PC-9 (cell line): ENCODE measurements around the gene TDRD7. TPM values are rescaled to one million over a fixed set of nuclear protein-coding genes. Genes with fewer than 3 reads are reported as not detected.

ENCODE experiments used
- BruUV-seq: library from RNA; stranded (reverse); fragments of 400-500 nt; replicated peaks from 2 replicates; lab custom pipeline; 2021; lab: Mats Ljungman, UMichigan
- CTCF ChIA-PET: fragments of 300-600 bp; sonication (Branson Sonifier 250); formaldehyde crosslinking; loops from one replicate; lab custom pipeline; 2022; ENCODE audit warnings: antibody characterized with exemption; lab: Charles Lee
- POLR2A ChIA-PET: fragments of 300-600 bp; sonication (Branson Sonifier 250); formaldehyde crosslinking; loops from one replicate; lab custom pipeline; 2022; ENCODE audit warnings: antibody characterized with exemption; ENCODE audit not compliant: unreplicated experiment; lab: Charles Lee
- DNase-seq, 2 experiments: peaks; one replicate each; pipeline versions ENCODE4 v3.0.0 to v3.0.0-alpha.2; 2015 to 2022; ENCODE audit warnings: mixed read lengths in 1 of 2
- H2AFZ ChIP-seq: fragments of 200-600 bp; sonication (generic); 2 replicates; pipeline ENCODE4 v1.8.1; 2017; ENCODE audit warnings: antibody characterized with exemption
- H3F3A ChIP-seq: fragments of 200-600 bp; sonication (generic); 2 replicates; pipeline ENCODE4 v1.8.1; 2017; ENCODE audit warnings: antibody characterized with exemption, mild to moderate bottlenecking, low read depth; ENCODE audit not compliant: insufficient read depth
- H3K27ac ChIP-seq: fragments of 200-600 bp; sonication (generic); 2 replicates; pipeline ENCODE4 v1.6.1; 2016; ENCODE audit warnings: mixed run types
- H3K27me3 ChIP-seq: fragments of 200-600 bp; sonication (generic); 2 replicates; pipeline ENCODE4 v1.6.1; 2016; ENCODE audit warnings: low read depth, mixed run types; ENCODE audit not compliant: insufficient read depth
- H3K36me3 ChIP-seq: fragments of 200-600 bp; sonication (generic); 2 replicates; pipeline ENCODE4 v1.6.1; 2016; ENCODE audit warnings: low read depth, mixed run types
- H3K4me1 ChIP-seq: fragments of 200-600 bp; sonication (generic); replicated peaks from 2 replicates; pipeline ENCODE4 v1.6.1; 2016; ENCODE audit warnings: mixed run types; ENCODE audit not compliant: insufficient read depth
- H3K4me2 ChIP-seq: fragments of 200-600 bp; sonication (generic); 2 replicates; pipeline ENCODE4 v1.6.1; 2017; ENCODE audit warnings: mixed run types
- H3K4me3 ChIP-seq: fragments of 200-600 bp; sonication (generic); 2 replicates; pipeline ENCODE4 v1.6.1; 2016; ENCODE audit warnings: mixed run types
- H3K79me2 ChIP-seq: fragments of 200-600 bp; sonication (generic); 2 replicates; pipeline ENCODE4 v1.6.1; 2017; ENCODE audit warnings: low read depth, mixed run types
- H3K9me2 ChIP-seq: fragments of 200-600 bp; sonication (generic); 2 replicates; pipeline ENCODE4 v1.8.1; 2017; ENCODE audit warnings: mild to moderate bottlenecking; ENCODE audit not compliant: insufficient read depth
- H3K9me3 ChIP-seq: fragments of 200-600 bp; sonication (generic); 2 replicates; pipeline ENCODE4 v1.8.1; 2016; ENCODE audit warnings: low read depth; ENCODE audit not compliant: insufficient read depth
- H4K20me1 ChIP-seq: fragments of 200-600 bp; sonication (generic); 2 replicates; pipeline ENCODE4 v1.8.1; 2017; ENCODE audit not compliant: insufficient read depth
- EZH2 ChIP-seq: fragments of 200-600 bp; sonication (generic); IDR thresholded peaks from 2 replicates; pipeline ENCODE4 v1.8.0; 2017; ENCODE audit warnings: antibody characterized with exemption, low read depth
- intact Hi-C: fragments of 100-400 bp; cut with micrococcal nuclease; formaldehyde crosslinking; loops from one replicate; pipeline ENCODE4 v1.10.0; 2022; ENCODE audit not compliant: unreplicated experiment
- total RNA-seq: library from RNA; stranded (reverse); gene quantifications from 2 replicates; pipeline ENCODE4 v1.2.3, GENCODE V29; 2021
- TF ChIP-seq, protein P1 (sequence below): fragments of 200-600 bp; sonication (generic); conservative IDR thresholded peaks from 2 replicates; pipeline ENCODE4 v1.6.1; 2017; ENCODE audit warnings: mixed run types, antibody characterized with exemption, mild to moderate bottlenecking, moderate library complexity

TDRD7 gene
- total RNA-seq, 1 experiment from 2014 or later = 14.2 TPM

DNA sequence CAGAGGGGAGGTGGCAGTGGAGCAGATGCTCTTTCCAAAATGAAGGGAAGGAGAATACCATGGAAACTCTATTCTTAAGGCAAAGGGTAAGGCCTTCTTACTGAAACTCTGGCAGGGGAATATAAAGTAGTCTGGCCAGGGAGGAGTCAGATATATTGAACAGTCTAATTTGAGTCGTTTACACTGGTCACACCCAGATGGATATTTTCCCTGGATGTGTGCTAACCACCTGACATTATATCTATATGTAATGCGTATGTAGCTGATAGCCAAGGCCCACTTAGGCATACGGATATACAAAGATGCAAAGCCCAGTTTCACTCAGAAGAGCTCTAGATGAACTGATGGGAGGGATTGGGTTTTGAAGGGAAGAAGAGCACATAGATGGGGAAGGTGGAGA lies 7.0 kb downstream of the TDRD7 start:
- Histone ChIP-seq H3K27me3 (no peaks in the 10 kb centered on the region), H3K4me3 (no peak overlapping the region), H3K9me2 (no peaks in the 10 kb centered on the region), H3K4me1 (no peaks in the 10 kb centered on the region), H3K4me2 (no peak overlapping the region), H3K79me2 (no peaks in the 10 kb centered on the region), H3K9me3 (no peaks in the 10 kb centered on the region), H3K36me3 (no peaks in the 10 kb centered on the region), H3K27ac (no peak overlapping the region), H3F3A (no peaks in the 10 kb centered on the region), H2AFZ (no peak overlapping the region), H4K20me1 (peaks cover 4% of the 10 kb centered on the region; the same call in 1 of the 2 replicates)
- no peak for DNase-seq
- ChIA-PET POLR2A (no interaction called here), CTCF (no interaction called here)
- BruUV-seq = no TSS peak
- intact Hi-C loops = no loop called here
- TF ChIP-seq, protein P1, sequence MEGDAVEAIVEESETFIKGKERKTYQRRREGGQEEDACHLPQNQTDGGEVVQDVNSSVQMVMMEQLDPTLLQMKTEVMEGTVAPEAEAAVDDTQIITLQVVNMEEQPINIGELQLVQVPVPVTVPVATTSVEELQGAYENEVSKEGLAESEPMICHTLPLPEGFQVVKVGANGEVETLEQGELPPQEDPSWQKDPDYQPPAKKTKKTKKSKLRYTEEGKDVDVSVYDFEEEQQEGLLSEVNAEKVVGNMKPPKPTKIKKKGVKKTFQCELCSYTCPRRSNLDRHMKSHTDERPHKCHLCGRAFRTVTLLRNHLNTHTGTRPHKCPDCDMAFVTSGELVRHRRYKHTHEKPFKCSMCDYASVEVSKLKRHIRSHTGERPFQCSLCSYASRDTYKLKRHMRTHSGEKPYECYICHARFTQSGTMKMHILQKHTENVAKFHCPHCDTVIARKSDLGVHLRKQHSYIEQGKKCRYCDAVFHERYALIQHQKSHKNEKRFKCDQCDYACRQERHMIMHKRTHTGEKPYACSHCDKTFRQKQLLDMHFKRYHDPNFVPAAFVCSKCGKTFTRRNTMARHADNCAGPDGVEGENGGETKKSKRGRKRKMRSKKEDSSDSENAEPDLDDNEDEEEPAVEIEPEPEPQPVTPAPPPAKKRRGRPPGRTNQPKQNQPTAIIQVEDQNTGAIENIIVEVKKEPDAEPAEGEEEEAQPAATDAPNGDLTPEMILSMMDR = no peak
- no peak for TF ChIP-seq EZH2

DNA sequence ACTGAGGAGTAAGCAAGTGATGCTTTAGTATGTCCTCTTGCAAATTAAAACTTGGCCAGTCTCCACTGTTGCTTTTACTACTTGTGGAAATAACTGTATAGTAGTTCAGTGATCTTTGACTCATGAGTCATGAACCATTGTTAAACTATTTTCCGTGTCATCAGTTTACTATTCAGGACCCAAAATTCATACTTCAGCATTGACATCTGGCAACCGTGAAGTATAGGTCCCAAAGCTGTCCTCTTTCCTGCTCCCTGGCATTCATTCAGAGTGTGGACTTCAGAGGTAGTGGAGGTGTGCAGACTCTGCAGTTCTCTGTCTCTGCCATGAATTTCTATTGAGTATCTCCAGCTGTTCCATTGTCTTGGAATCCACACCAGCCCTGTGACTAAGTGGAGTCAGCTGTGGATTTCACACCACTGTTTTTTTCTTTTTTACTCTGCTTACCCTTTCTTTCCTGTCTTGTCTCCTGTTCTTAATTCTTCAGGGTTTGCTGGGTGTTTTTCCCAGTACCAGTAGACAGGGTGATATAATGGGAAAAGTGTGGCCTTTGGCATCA lies 7.5 kb downstream of the TDRD7 start:
- TF ChIP-seq, protein P1 = no peak
- TF ChIP-seq EZH2 = no peak
- no peaks in the 10 kb centered on the region for H4K20me1 ChIP-seq
- DNase-seq = no peak
- intact Hi-C loops = no loop called here
- ChIA-PET CTCF (no interaction called here), POLR2A (no interaction called here)
- no peak overlapping the region for H3K27ac ChIP-seq
- BruUV-seq = no TSS peak
- no peaks in the 10 kb centered on the region for H3K27me3 ChIP-seq
- no peaks in the 10 kb centered on the region for H3K36me3 ChIP-seq
- no peak overlapping the region for H2AFZ ChIP-seq
- H3K4me2 ChIP-seq = no peak overlapping the region
- no peaks in the 10 kb centered on the region for H3K9me3 ChIP-seq
- no peaks in the 10 kb centered on the region for H3K79me2 ChIP-seq
- no peaks in the 10 kb centered on the region for H3K9me2 ChIP-seq
- no peaks in the 10 kb centered on the region for H3K4me1 ChIP-seq
- no peaks in the 10 kb centered on the region for H3F3A ChIP-seq
- H3K4me3 ChIP-seq = no peak overlapping the region

DNA sequence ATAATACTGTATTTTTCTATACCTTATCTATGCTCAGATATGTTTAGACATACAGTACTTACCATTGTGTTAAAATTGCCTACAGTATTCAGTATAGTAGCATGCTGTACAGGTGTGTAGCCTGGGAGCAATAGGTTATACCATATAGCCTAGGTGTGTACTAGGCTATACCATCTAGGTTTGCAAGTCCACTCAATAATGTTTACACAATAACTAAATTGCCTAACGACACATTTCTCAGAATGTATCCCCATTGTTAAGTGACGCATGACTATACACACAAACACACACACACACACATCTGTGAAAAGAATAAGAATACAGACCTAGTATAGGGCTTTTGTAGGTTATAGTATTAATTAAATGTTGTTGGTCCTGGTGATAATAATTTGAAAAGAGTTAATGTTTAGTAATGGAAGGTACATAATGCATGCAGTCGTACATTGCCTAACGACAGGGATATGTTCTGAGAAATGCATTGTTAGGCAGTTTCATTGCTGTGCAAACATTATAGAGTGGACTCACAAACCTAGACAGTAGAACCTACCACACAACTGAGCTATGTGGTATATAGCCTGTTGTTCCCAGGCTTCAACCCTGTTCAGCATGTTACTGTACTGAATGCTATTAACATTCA lies 13.6 kb downstream of the TDRD7 start:
- Histone ChIP-seq H3K4me2 (no peak overlapping the region), H4K20me1 (no peaks in the 10 kb centered on the region), H2AFZ (no peak overlapping the region), H3F3A (no peaks in the 10 kb centered on the region), H3K9me3 (no peaks in the 10 kb centered on the region; the same call in 1 of the 2 replicates), H3K4me1 (no peaks in the 10 kb centered on the region), H3K27ac (no peak overlapping the region), H3K4me3 (no peak overlapping the region), H3K27me3 (no peaks in the 10 kb centered on the region), H3K9me2 (no peaks in the 10 kb centered on the region), H3K79me2 (no peaks in the 10 kb centered on the region), H3K36me3 (no peaks in the 10 kb centered on the region)
- no TSS peak for BruUV-seq
- ChIA-PET POLR2A (no interaction called here), CTCF (no interaction called here)
- DNase-seq = no peak
- TF ChIP-seq, protein P1 = no peak
- no peak for TF ChIP-seq EZH2
- intact Hi-C loops = no loop called here
